H9 (cell line): ENCODE data around the gene NUDT22. TPM values are rescaled to one million over a fixed set of nuclear protein-coding genes. Genes with fewer than 3 reads are reported as not detected.

Experiments used
- DNase-seq: peaks from one replicate; pipeline ENCODE4 v3.0.0-alpha.2; 2017
- H2AFZ ChIP-seq: one replicate; pipeline ENCODE4 v1.6.1; 2013; ENCODE audit warnings: mild to moderate bottlenecking, low read length, control low read depth, moderate library complexity
- H2AK5ac ChIP-seq: 2 replicates; pipeline ENCODE4 v1.6.1; 2013; ENCODE audit warnings: low read length, control low read depth, mixed read lengths; ENCODE audit not compliant: insufficient read length
- H2BK120ac ChIP-seq: one replicate; pipeline ENCODE4 v1.6.1; 2013; ENCODE audit warnings: low read depth, mild to moderate bottlenecking, low read length, control low read depth, inconsistent platforms; ENCODE audit not compliant: poor library complexity, severe bottlenecking
- H2BK12ac ChIP-seq: 2 replicates; pipeline ENCODE4 v1.6.1; 2013; ENCODE audit warnings: low read length, control low read depth, mixed read lengths, low read depth; ENCODE audit not compliant: insufficient read length
- H2BK15ac ChIP-seq: 2 replicates; pipeline ENCODE4 v1.6.1; 2013; ENCODE audit warnings: low read depth, low read length, control low read depth
- H2BK20ac ChIP-seq: one replicate; pipeline ENCODE4 v1.6.1; 2013; ENCODE audit warnings: low read depth, mild to moderate bottlenecking, low read length, control low read depth, inconsistent platforms; ENCODE audit not compliant: poor library complexity, severe bottlenecking
- H2BK5ac ChIP-seq: 2 replicates; pipeline ENCODE4 v1.6.1; 2013; ENCODE audit warnings: low read length, control low read depth, mixed read lengths; ENCODE audit not compliant: insufficient read length
- H3K14ac ChIP-seq: 2 replicates; pipeline ENCODE4 v1.6.1; 2013; ENCODE audit warnings: low read length, control low read depth; ENCODE audit not compliant: insufficient read depth
- H3K18ac ChIP-seq: 2 replicates; pipeline ENCODE4 v1.6.1; 2013; ENCODE audit warnings: low read depth, mild to moderate bottlenecking, mixed read lengths, low read length, control low read depth; ENCODE audit not compliant: insufficient read length
- H3K23ac ChIP-seq: 2 replicates; pipeline ENCODE4 v1.6.1; 2013; ENCODE audit warnings: low read length, control low read depth, mixed read lengths, low read depth; ENCODE audit not compliant: insufficient read length
- H3K23me2 ChIP-seq: 2 replicates; pipeline ENCODE4 v1.6.1; 2013; ENCODE audit warnings: low read depth, mild to moderate bottlenecking, mixed read lengths, low read length, control low read depth; ENCODE audit not compliant: insufficient read length, poor library complexity, severe bottlenecking
- H3K27ac ChIP-seq: 2 replicates; pipeline ENCODE4 v1.5.1; 2013; ENCODE audit warnings: low read length, control low read depth, mixed read lengths, low read depth; ENCODE audit not compliant: insufficient read length
- H3K27me3 ChIP-seq: 2 replicates; pipeline ENCODE4 v1.6.1; 2013; ENCODE audit warnings: low read length, control low read depth, inconsistent platforms; ENCODE audit not compliant: insufficient read depth
- H3K4ac ChIP-seq: 2 replicates; pipeline ENCODE4 v1.6.1; 2013; ENCODE audit warnings: low read depth, mild to moderate bottlenecking, control low read depth, inconsistent platforms, low read length, moderate library complexity
- H3K4me1 ChIP-seq: 2 replicates; pipeline ENCODE4 v1.6.1; 2013; ENCODE audit warnings: low read length, control low read depth, inconsistent platforms; ENCODE audit not compliant: insufficient read depth
- H3K4me2 ChIP-seq: 2 replicates; pipeline ENCODE4 v1.6.1; 2013; ENCODE audit warnings: low read length, control low read depth, mixed read lengths; ENCODE audit not compliant: insufficient read length, insufficient read depth
- H3K56ac ChIP-seq: 2 replicates; pipeline ENCODE4 v1.6.1; 2013; ENCODE audit warnings: low read depth, mild to moderate bottlenecking, mixed read lengths, low read length, control low read depth; ENCODE audit not compliant: insufficient read length
- H3K79me1 ChIP-seq: 2 replicates; pipeline ENCODE4 v1.6.1; 2013; ENCODE audit warnings: low read depth, mild to moderate bottlenecking, moderate library complexity, low read length, control low read depth, inconsistent platforms; ENCODE audit not compliant: insufficient read depth, poor library complexity, severe bottlenecking
- H3K79me2 ChIP-seq: 2 replicates; pipeline ENCODE4 v1.6.1; 2013; ENCODE audit warnings: low read length, control low read depth, inconsistent platforms; ENCODE audit not compliant: insufficient read depth
- H3K9ac ChIP-seq: 2 replicates; pipeline ENCODE4 v1.6.1; 2013; ENCODE audit warnings: low read length, control low read depth, mixed read lengths; ENCODE audit not compliant: insufficient read length; ENCODE audit errors: extremely low read depth
- H3K9me3 ChIP-seq: one replicate; pipeline ENCODE4 v1.6.1; 2013; ENCODE audit warnings: low read depth, low read length, inconsistent platforms; ENCODE audit not compliant: control insufficient read depth
- H3T11ph ChIP-seq: one replicate; pipeline ENCODE4 v1.6.1; 2013; ENCODE audit warnings: mild to moderate bottlenecking, low read length, control low read depth, inconsistent platforms
- H4K20me1 ChIP-seq: one replicate; pipeline ENCODE4 v1.6.1; 2013; ENCODE audit not compliant: control insufficient read depth, insufficient read length, insufficient read depth
- H4K5ac ChIP-seq: 2 replicates; pipeline ENCODE4 v1.6.1; 2013; ENCODE audit warnings: low read depth, mild to moderate bottlenecking, mixed read lengths, low read length, control low read depth; ENCODE audit not compliant: insufficient read length
- H4K8ac ChIP-seq: replicated peaks from 2 replicates; pipeline ENCODE4 v1.6.1; 2013; ENCODE audit warnings: low read length, control low read depth, mixed read lengths, low read depth; ENCODE audit not compliant: insufficient read length
- H4K91ac ChIP-seq: 2 replicates; pipeline ENCODE4 v1.6.1; 2013; ENCODE audit warnings: low read depth, mild to moderate bottlenecking, moderate library complexity, mixed read lengths, low read length, control low read depth; ENCODE audit not compliant: insufficient read length
- H3K27ac Mint-ChIP-seq, 3 experiments: 2 replicates in 2 of 3; 3 replicates in 1 of 3; pipeline ENCODE4 v1.8.0; 2020 to 2021; ENCODE audit warnings: mixed read lengths in 3 of 3, mild to moderate bottlenecking in 1 of 3, moderate library complexity in 1 of 3
- H3K27me3 Mint-ChIP-seq: 2 replicates; pipeline ENCODE4 v1.8.0; 2021; ENCODE audit warnings: low read depth, mild to moderate bottlenecking, moderate library complexity, mixed read lengths
- H3K36me3 Mint-ChIP-seq, 3 experiments: 2 replicates in 2 of 3; 3 replicates in 1 of 3; pipeline ENCODE4 v1.8.0; 2020 to 2021; ENCODE audit warnings: low read depth in 3 of 3, mixed read lengths in 3 of 3; ENCODE audit not compliant: insufficient read depth in 1 of 3
- H3K4me1 Mint-ChIP-seq, 2 experiments: 2 replicates each; pipeline ENCODE4 v1.8.0; 2020; ENCODE audit warnings: mixed read lengths in 2 of 2
- H3K4me3 Mint-ChIP-seq, 2 experiments: 2 replicates in 1 of 2; 3 replicates in 1 of 2; pipeline ENCODE4 v1.8.0; 2020 to 2021; ENCODE audit warnings: mild to moderate bottlenecking in 2 of 2, mixed read lengths in 2 of 2, moderate library complexity in 1 of 2
- H3K9me3 Mint-ChIP-seq, 2 experiments: 2 replicates in 1 of 2; 3 replicates in 1 of 2; pipeline ENCODE4 v1.8.0; 2020; ENCODE audit warnings: mild to moderate bottlenecking in 2 of 2, mixed read lengths in 2 of 2, moderate library complexity in 1 of 2
- CTCF ChIP-seq: fragments of 200-600 bp; sonication (generic); conservative IDR thresholded peaks from 3 replicates; pipeline ENCODE4 v1.8.0; 2021; ENCODE audit warnings: antibody characterized with exemption, mild to moderate bottlenecking
- WGBS: extraction: QIAGEN DNeasy Blood & Tissue Kit; methylation state at CpG from one replicate; pipeline ENCODE4 v1.1.7; 2013; ENCODE audit warnings: missing lambda C conversion rate, low lambda C conversion rate, mixed read lengths; ENCODE audit not compliant: insufficient read length; ENCODE audit errors: extremely low coverage; 5-methylcytosine and 5-hydroxymethylcytosine counted together
- total RNA-seq: library from RNA; stranded (reverse); gene quantifications from 2 replicates; pipeline ENCODE4 v1.2.1, GENCODE V29; 2021

Gene NUDT22
- total RNA-seq, 1 experiment from 2014 or later: 39.6 TPM

DNA sequence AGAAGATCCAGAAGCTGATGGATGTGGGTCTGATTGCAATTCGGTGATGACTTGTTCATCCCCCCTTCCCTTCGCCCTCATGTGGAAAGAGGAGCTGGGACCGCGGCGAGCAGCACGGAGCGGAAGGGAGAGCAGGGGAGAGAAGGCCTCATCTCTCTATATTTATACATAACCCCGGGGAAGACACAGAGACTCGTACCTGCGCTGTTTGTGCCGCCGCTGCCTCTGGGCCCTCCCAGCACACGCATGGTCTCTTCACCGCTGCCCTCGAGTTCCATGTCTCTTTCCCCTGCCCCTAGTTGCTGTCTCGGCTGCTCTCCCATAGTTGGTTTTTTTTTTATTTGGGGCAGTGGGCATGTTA is 22.0 kb upstream of the NUDT22 start:
- Histone ChIP-seq H3K4me1 (no peaks in the 10 kb centered on the region), H2AFZ (no peak overlapping the region), H3K9ac (no peak overlapping the region), H3K4me2 (no peak overlapping the region), H3K23me2 (no peaks in the 10 kb centered on the region), H3K18ac (no peak overlapping the region), H2BK20ac (no peak overlapping the region), H3K27me3 (no peaks in the 10 kb centered on the region), H2BK15ac (no peak overlapping the region), H3K79me2 (no peaks in the 10 kb centered on the region), H3K23ac (no peak overlapping the region), H3K56ac (no peak overlapping the region), H3K14ac (no peak overlapping the region), H3T11ph (no peak overlapping the region), H4K91ac (no peak overlapping the region), H2AK5ac (no peak overlapping the region), H3K4ac (no peak overlapping the region), H4K5ac (no peak overlapping the region), H2BK5ac (no peak overlapping the region), H3K79me1 (no peaks in the 10 kb centered on the region), H4K20me1 (no peaks in the 10 kb centered on the region), H2BK120ac (no peak overlapping the region), H3K27ac (no peak overlapping the region), H3K9me3 (no peaks in the 10 kb centered on the region), H2BK12ac (no peak overlapping the region), H4K8ac (no peak overlapping the region)
- Mint-ChIP-seq H3K4me1 (peaks cover 13 to 14% of the 10 kb centered on the region in 2 experiments), H3K27me3 (no peaks in the 10 kb centered on the region), H3K9me3 (no peaks in the 10 kb centered on the region; a peak in 1 of 5 replicates), H3K27ac (peak overlapping the region; percentile 62 to 91 (median 88); a peak in 4 of 7 replicates), H3K36me3 (peaks cover 43 to 81% (median 72%) of the 10 kb centered on the region in 3 experiments; a peak in 6 of 7 replicates), H3K4me3 (peak overlapping the region in 1 of 2 experiments; percentile 16; a peak in 1 of 5 replicates)
- no peak for DNase-seq
- no CpG with 5 or more reads among the region's 16 CpGs for WGBS
- TF ChIP-seq CTCF: no peak
